Measurements from ENCODE around the gene ACACA. TPM values are rescaled to one million over a fixed set of nuclear protein-coding genes. Genes with fewer than 3 reads are reported as not detected.
A peak's percentile ranks its signal among the peaks of the same experiment; 100 is the strongest.
"Not testable (repeated sequence)": the region's sequence is repeated elsewhere in the genome, so short reads cannot be mapped to it uniquely, and the experiment has no call there.

The ACACA gene
- 105 and 111 TPM in 2 replicates for total RNA-seq
- long read RNA-seq, partial matches to known transcripts, result 31 of 58 reads
- long read RNA-seq, other reads (novel, unspliced or antisense), result 22 of 58 reads

DNA sequence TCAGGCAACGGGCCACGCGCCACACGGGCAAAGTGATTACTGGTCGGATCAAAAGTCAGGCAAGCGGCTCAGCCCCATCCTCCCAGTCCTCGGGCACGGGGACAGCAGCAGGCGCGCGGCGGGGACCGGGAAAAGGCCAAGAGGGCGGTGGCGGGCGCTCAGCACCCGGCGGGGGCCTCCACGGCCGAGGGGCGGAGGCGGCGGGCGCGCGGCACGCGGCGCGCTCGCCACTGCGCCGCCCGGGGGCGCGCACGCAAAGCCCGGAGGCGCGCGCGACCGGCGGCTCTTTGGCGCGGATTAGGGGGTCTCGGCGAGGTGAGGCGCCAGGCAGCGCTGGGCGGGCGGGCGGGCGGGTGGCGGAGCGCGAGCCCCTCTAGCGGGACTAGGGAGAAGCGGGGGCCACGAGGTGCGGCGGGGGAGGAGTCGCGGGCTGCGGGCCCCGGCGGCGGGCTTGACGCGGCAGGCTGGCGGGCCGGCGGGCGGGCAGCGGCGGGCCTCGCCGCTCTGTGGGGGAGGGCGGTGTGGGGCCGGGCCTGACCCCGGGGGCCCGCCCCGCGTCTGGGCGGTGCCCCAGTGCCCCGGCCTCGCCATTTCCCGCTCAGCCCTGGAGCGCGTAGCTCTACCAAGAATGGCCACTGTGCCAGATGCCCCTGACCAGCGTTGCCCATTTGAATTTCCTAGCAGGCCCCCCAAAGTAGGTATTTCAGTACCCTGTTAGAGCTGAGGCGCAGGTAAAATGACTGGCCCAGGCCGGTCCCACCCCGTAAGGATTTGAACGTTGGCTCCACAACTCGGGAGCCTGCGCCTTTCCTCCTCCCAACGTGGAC lies at the start of gene ACACA, which contains the start of gene TADA2A:
ACACA (minus strand) TSS at position 202 of the 827 bp plus-strand sequence. CDS start 537 bp downstream, outside the sequence.
TADA2A (plus strand) TSS at position 252 of the 827 bp plus-strand sequence. CDS start 4,480 bp downstream, outside the sequence.
- DNase-seq (ENCODE audit: low spot score, unreplicated experiment), result peak; percentile 66
- TF ChIP-seq, protein P1, sequence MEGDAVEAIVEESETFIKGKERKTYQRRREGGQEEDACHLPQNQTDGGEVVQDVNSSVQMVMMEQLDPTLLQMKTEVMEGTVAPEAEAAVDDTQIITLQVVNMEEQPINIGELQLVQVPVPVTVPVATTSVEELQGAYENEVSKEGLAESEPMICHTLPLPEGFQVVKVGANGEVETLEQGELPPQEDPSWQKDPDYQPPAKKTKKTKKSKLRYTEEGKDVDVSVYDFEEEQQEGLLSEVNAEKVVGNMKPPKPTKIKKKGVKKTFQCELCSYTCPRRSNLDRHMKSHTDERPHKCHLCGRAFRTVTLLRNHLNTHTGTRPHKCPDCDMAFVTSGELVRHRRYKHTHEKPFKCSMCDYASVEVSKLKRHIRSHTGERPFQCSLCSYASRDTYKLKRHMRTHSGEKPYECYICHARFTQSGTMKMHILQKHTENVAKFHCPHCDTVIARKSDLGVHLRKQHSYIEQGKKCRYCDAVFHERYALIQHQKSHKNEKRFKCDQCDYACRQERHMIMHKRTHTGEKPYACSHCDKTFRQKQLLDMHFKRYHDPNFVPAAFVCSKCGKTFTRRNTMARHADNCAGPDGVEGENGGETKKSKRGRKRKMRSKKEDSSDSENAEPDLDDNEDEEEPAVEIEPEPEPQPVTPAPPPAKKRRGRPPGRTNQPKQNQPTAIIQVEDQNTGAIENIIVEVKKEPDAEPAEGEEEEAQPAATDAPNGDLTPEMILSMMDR (IDR thresholded peaks at IDR 0.05; ENCODE audit: unreplicated experiment), result no peak
- Mint-ChIP-seq H3K4me3 (ENCODE audit: low read depth) (peak within 1 kb of the TSS; percentile 98), H3K9me3 (ENCODE audit: low read depth) (no peaks in the 10 kb centered on the region), H3K27ac (peak within 1 kb of the TSS; percentile 96), H3K27me3 (no peaks in the 10 kb centered on the region), H3K4me1 (ENCODE audit: low read depth) (peaks cover 11% of the 10 kb centered on the region), H3K36me3 (ENCODE audit: insufficient read depth) (peaks cover 7% of the 10 kb centered on the region)

DNA sequence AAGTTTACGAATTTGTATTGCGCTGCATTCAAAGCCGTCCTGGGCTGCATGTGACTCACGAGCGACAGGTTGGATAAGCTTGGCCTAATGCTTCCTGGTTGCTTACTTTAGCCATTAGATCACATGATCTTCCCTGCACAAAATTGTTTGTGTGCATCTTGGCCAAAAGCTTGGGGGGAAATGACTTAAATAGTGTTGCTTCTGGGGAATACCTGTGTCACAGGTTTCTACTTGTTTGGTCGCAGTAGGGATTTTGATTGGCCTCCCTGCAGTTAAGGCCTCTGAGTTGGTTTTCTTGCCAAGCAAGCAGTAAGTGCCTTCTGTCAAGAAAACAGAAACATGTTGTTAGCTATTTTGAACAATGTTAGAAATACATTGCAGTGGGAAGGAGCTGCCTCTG lies 43.5 kb upstream of the ACACA start:
- TF ChIP-seq, protein P1 (IDR thresholded peaks at IDR 0.05; ENCODE audit: unreplicated experiment), result no peak
- Mint-ChIP-seq H3K9me3 (ENCODE audit: low read depth) (no peaks in the 10 kb centered on the region), H3K27me3 (no peaks in the 10 kb centered on the region), H3K36me3 (ENCODE audit: insufficient read depth) (peaks cover 12% of the 10 kb centered on the region), H3K4me1 (ENCODE audit: low read depth) (peaks cover 12% of the 10 kb centered on the region), H3K4me3 (ENCODE audit: low read depth) (no peak overlapping the region), H3K27ac (peak overlapping the region; percentile 5)
- DNase-seq (ENCODE audit: low spot score, unreplicated experiment), result no peak

DNA sequence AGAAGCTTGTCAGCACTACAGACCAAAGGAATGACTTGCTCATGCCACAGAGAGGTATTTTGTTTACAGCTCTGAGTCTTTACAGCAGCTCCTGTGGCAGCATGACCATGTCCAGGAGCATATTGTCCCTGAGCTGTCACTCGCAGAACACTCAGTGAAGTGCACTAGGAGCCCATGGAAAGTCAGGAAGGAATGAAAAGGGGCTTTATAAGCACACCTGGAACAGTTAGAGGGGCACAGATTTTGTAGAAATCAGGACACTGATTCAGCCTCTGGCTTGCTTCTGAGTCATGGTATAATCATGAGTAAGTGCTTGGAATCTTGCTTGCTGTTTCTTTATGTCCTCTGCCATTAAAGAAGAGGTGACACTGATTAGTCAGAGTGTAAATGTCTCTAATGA lies 41.0 kb upstream of the ACACA start:
- Mint-ChIP-seq H3K9me3 (ENCODE audit: low read depth) (no peaks in the 10 kb centered on the region), H3K4me1 (ENCODE audit: low read depth) (peaks cover 12% of the 10 kb centered on the region), H3K27me3 (no peaks in the 10 kb centered on the region), H3K36me3 (ENCODE audit: insufficient read depth) (peaks cover 12% of the 10 kb centered on the region), H3K27ac (no peak overlapping the region), H3K4me3 (ENCODE audit: low read depth) (no peak overlapping the region)
- TF ChIP-seq, protein P1 (IDR thresholded peaks at IDR 0.05; ENCODE audit: unreplicated experiment), result no peak
- DNase-seq (ENCODE audit: low spot score, unreplicated experiment), result no peak

DNA sequence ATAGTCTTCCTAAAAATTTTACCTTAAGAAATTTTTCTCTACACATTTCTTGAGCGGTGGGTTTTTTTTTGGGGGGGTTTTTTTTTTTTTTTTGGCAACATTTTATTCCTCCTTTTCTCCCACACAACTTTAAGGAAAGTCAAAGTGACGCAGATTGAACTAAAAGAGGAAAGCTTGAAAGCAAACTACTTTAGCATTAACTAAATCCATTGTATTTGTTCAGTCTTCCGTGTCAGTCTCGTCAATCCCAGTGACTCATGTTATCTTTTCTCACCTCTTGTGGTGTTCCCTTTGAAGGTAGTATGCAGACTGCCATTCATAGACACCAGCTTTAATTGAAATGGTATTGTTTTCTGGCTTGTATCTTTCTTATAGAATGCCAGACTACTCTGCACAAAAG lies 39.4 kb upstream of the ACACA start:
- Mint-ChIP-seq H3K4me1 (ENCODE audit: low read depth) (peaks cover 12% of the 10 kb centered on the region), H3K4me3 (ENCODE audit: low read depth) (no peak overlapping the region), H3K27ac (no peak overlapping the region), H3K36me3 (ENCODE audit: insufficient read depth) (peaks cover 15% of the 10 kb centered on the region), H3K27me3 (no peaks in the 10 kb centered on the region), H3K9me3 (ENCODE audit: low read depth) (no peaks in the 10 kb centered on the region)
- DNase-seq (ENCODE audit: low spot score, unreplicated experiment), result no peak
- TF ChIP-seq, protein P1 (IDR thresholded peaks at IDR 0.05; ENCODE audit: unreplicated experiment), result no peak

DNA sequence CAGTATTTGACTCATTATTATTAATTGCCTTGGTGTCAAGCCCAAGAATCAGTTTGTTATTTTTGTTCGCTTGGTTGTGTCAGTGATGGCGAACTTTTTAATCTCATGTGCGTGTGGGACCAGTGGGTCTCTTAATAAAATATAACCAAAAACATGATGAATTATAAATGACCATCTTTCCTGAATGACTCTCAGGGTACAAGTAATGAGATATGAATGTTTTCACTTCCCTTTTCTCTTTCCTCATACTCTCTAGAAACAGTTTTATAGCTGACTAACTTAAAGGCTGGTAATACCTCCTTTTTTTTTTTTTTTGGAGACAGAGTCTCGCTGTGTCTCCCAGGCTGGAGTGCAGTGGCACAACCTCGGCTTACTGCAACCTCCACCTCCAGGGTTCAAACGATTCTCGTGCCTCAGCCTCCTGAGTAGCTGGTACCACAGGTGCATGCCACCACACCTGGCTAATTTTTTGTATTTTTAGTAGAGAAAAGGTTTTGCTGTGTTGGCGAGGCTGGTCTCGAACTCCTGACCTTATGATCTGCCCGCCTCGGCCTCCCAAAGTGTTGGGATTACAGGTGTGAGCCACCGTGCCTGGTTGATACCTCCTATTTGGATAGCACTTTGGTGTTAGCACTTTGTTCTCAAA lies 34.9 kb upstream of the ACACA start:
- not testable (repeated sequence) for H3K9me3 Mint-ChIP-seq (ENCODE audit: low read depth); H3K27ac Mint-ChIP-seq; DNase-seq (ENCODE audit: low spot score, unreplicated experiment); H3K27me3 Mint-ChIP-seq; H3K4me1 Mint-ChIP-seq (ENCODE audit: low read depth); H3K4me3 Mint-ChIP-seq (ENCODE audit: low read depth)
- H3K36me3 Mint-ChIP-seq (ENCODE audit: insufficient read depth), result peaks cover 18% of the 10 kb centered on the region
